H1 (cell line): ENCODE results near the gene MAP3K14. TPM values are rescaled to one million over a fixed set of nuclear protein-coding genes. Genes with fewer than 3 reads are reported as not detected.

Source experiments
- CTCF ChIA-PET: fragments of 300-600 bp; sonication (Branson Sonifier 250); formaldehyde crosslinking; loops from one replicate; lab custom pipeline; 2021; ENCODE audit not compliant: partially characterized antibody; lab: Charles Lee
- POLR2A ChIA-PET: fragments of 300-600 bp; sonication (Branson Sonifier 250); formaldehyde crosslinking; loops from one replicate; lab custom pipeline; 2021; ENCODE audit warnings: inconsistent platforms; ENCODE audit not compliant: partially characterized antibody; lab: Charles Lee
- DNase-seq, 2 experiments: peaks; one replicate each; pipeline versions ENCODE4 v3.0.0 to v3.0.0-alpha.2; 2010 to 2022; ENCODE audit warnings: low spot score in 2 of 2, low read depth in 1 of 2, mixed read lengths in 1 of 2
- FAIRE-seq: peaks from 2 replicates; lab custom pipeline; 2011; peaks lifted over from hg19 to GRCh38; lab: Jason Lieb, UNC
- H2AFZ ChIP-seq: 2 replicates; pipeline ENCODE4 v1.8.1; 2012; ENCODE audit warnings: low read length, inconsistent platforms
- H2AK5ac ChIP-seq: 2 replicates; pipeline ENCODE4 v1.6.1; 2013; ENCODE audit warnings: low read depth, low read length
- H2BK120ac ChIP-seq: replicated peaks from 2 replicates; pipeline ENCODE3; 2013; ENCODE audit warnings: low read depth, low read length, inconsistent platforms
- H2BK12ac ChIP-seq: 2 replicates; pipeline ENCODE4 v1.6.1; 2013; ENCODE audit warnings: low read depth, low read length
- H2BK15ac ChIP-seq: 2 replicates; pipeline ENCODE4 v1.6.1; 2013; ENCODE audit warnings: low read length
- H2BK20ac ChIP-seq: 2 replicates; pipeline ENCODE4 v1.6.1; 2013; ENCODE audit warnings: low read length
- H2BK5ac ChIP-seq: 2 replicates; pipeline ENCODE4 v1.6.1; 2013; ENCODE audit warnings: low read depth, low read length
- H3K14ac ChIP-seq: 2 replicates; pipeline ENCODE4 v1.6.1; 2013; ENCODE audit warnings: inconsistent platforms; ENCODE audit not compliant: insufficient read length
- H3K18ac ChIP-seq: 2 replicates; pipeline ENCODE4 v1.6.1; 2013; ENCODE audit warnings: low read length; ENCODE audit errors: extremely low read depth
- H3K23ac ChIP-seq: 2 replicates; pipeline ENCODE4 v1.6.1; 2013; ENCODE audit warnings: inconsistent platforms; ENCODE audit not compliant: insufficient read length
- H3K23me2 ChIP-seq: 2 replicates; pipeline ENCODE4 v1.6.1; 2013; ENCODE audit warnings: low read depth, low read length
- H3K27ac ChIP-seq: 2 replicates; pipeline ENCODE4 v1.6.1; 2011; ENCODE audit warnings: low read depth, low read length, inconsistent platforms
- H3K27me3 ChIP-seq, 4 experiments: replicated peaks in 1 of 4; 1 replicate in 1 of 4; 2 replicates in 3 of 4; pipeline versions ENCODE4 v1.6.1 to v1.8.1; 2011 to 2013; ENCODE audit warnings: low read length in 3 of 4, mild to moderate bottlenecking in 3 of 4, inconsistent platforms in 2 of 4, mixed read lengths in 2 of 4, moderate library complexity in 1 of 4; ENCODE audit not compliant: control insufficient read depth in 3 of 4, insufficient read depth in 3 of 4; ENCODE audit errors: extremely low read depth in 1 of 4
- H3K36me3 ChIP-seq, 4 experiments: 2 replicates each; pipeline versions ENCODE4 v1.6.1 to v1.8.1; 2011 to 2013; ENCODE audit warnings: mild to moderate bottlenecking in 4 of 4, low read length in 3 of 4, moderate library complexity in 2 of 4, control low read depth in 1 of 4, inconsistent platforms in 1 of 4; ENCODE audit not compliant: insufficient read depth in 4 of 4, control insufficient read depth in 2 of 4
- H3K4ac ChIP-seq: replicated peaks from 2 replicates; pipeline ENCODE3; 2013; ENCODE audit warnings: low read length, low read depth, mixed read lengths, inconsistent platforms; ENCODE audit not compliant: insufficient read length
- H3K4me1 ChIP-seq, 4 experiments: replicated peaks in 1 of 4; 1 replicate in 1 of 4; 2 replicates in 3 of 4; pipeline versions ENCODE4 v1.6.1 to v1.8.1; 2011 to 2013; ENCODE audit warnings: low read length in 3 of 4, inconsistent platforms in 2 of 4, mixed read lengths in 1 of 4; ENCODE audit not compliant: insufficient read depth in 4 of 4, control insufficient read depth in 3 of 4
- H3K4me2 ChIP-seq, 2 experiments: 2 replicates each; pipeline versions ENCODE4 v1.6.1 to v1.8.1; 2011 to 2013; ENCODE audit warnings: low read depth in 2 of 2, low read length in 2 of 2, control low read depth in 1 of 2, inconsistent platforms in 1 of 2, mild to moderate bottlenecking in 1 of 2; ENCODE audit not compliant: insufficient read depth in 1 of 2
- H3K4me3 ChIP-seq, 4 experiments: fragments of 200-600, 300-600 bp in 1 of 4; sonication (generic), shearing (Covaris generic), sonication (Bioruptor Twin) in 1 of 4; 2 replicates each; pipeline versions ENCODE4 v1.5.1 to v1.8.1; 2011 to 2016; ENCODE audit warnings: low read length in 4 of 4, low read depth in 3 of 4, control low read depth in 2 of 4, inconsistent platforms in 2 of 4, mild to moderate bottlenecking in 2 of 4, mixed read lengths in 1 of 4, moderate library complexity in 1 of 4; ENCODE audit not compliant: insufficient read depth in 2 of 4; ENCODE audit errors: extremely low read depth in 1 of 4
- H3K56ac ChIP-seq: replicated peaks from 2 replicates; pipeline ENCODE3; 2013; ENCODE audit warnings: low read depth, mild to moderate bottlenecking, mixed read lengths, low read length, inconsistent platforms; ENCODE audit not compliant: insufficient read length
- H3K79me1 ChIP-seq: 2 replicates; pipeline ENCODE4 v1.6.1; 2013; ENCODE audit warnings: low read depth, low read length, control low read depth
- H3K79me2 ChIP-seq, 2 experiments: 2 replicates each; pipeline versions ENCODE4 v1.6.1 to v1.8.1; 2012 to 2013; ENCODE audit warnings: low read length in 2 of 2, mild to moderate bottlenecking in 2 of 2, inconsistent platforms in 1 of 2; ENCODE audit not compliant: insufficient read depth in 2 of 2, control insufficient read depth in 1 of 2
- H3K9ac ChIP-seq, 4 experiments: replicated peaks in 1 of 4; 1 replicate in 1 of 4; 2 replicates in 3 of 4; pipeline versions ENCODE4 v1.6.1 to v1.8.1; 2011 to 2013; ENCODE audit warnings: low read depth in 3 of 4, low read length in 3 of 4, control low read depth in 2 of 4, mild to moderate bottlenecking in 2 of 4, moderate library complexity in 2 of 4, inconsistent platforms in 1 of 4; ENCODE audit errors: extremely low read depth in 1 of 4
- H3K9me3 ChIP-seq, 2 experiments: 2 replicates each; pipeline versions ENCODE4 v1.6.1 to v1.8.1; 2012 to 2013; ENCODE audit warnings: mild to moderate bottlenecking in 2 of 2, moderate library complexity in 2 of 2, control low read depth in 1 of 2, inconsistent platforms in 1 of 2, low read depth in 1 of 2, low read length in 1 of 2, mixed read lengths in 1 of 2; ENCODE audit not compliant: insufficient read depth in 2 of 2
- H4K20me1 ChIP-seq, 2 experiments: replicated peaks in 1 of 2; 2 replicates each; pipeline versions ENCODE3 to v1.8.1; 2011 to 2013; ENCODE audit warnings: inconsistent platforms in 2 of 2, low read length in 2 of 2, mild to moderate bottlenecking in 1 of 2; ENCODE audit not compliant: insufficient read depth in 2 of 2, control insufficient read depth in 1 of 2
- H4K5ac ChIP-seq: 2 replicates; pipeline ENCODE4 v1.6.1; 2013; ENCODE audit warnings: low read length, low read depth, mixed read lengths, inconsistent platforms; ENCODE audit not compliant: insufficient read length
- H4K8ac ChIP-seq: 2 replicates; pipeline ENCODE4 v1.8.0; 2013; ENCODE audit warnings: mild to moderate bottlenecking, moderate library complexity, low read length, inconsistent platforms; ENCODE audit not compliant: insufficient read depth; ENCODE audit errors: extremely low read depth
- H4K91ac ChIP-seq: replicated peaks from 2 replicates; pipeline ENCODE3; 2013; ENCODE audit warnings: low read length, mixed read lengths, inconsistent platforms; ENCODE audit not compliant: insufficient read length
- BCL11A ChIP-seq, 2 experiments: IDR thresholded peaks; one replicate each; pipeline ENCODE4 v1.6.1; 2011; ENCODE audit warnings: low read depth in 2 of 2, low read length in 2 of 2, mild to moderate bottlenecking in 2 of 2
- CBX8 ChIP-seq: fragments of 300-800, 300-1000 bp; sonication (generic); IDR thresholded peaks from 2 replicates; pipeline ENCODE4 v1.7.1; 2016; ENCODE audit warnings: low read depth, low read length, borderline replicate concordance
- CEBPB ChIP-seq: IDR thresholded peaks from 2 replicates; pipeline ENCODE4 v1.6.1; 2012; ENCODE audit warnings: low read depth, low read length
- CHD2 ChIP-seq: IDR thresholded peaks from 2 replicates; pipeline ENCODE4 v1.6.1; 2012; ENCODE audit warnings: low read length, improper control_type of control experiment
- HDAC2 ChIP-seq, 2 experiments: fragments of 300-600 bp in 1 of 2; sonication (generic) in 1 of 2; IDR thresholded peaks; 2 replicates each; pipeline ENCODE4 v1.6.1; 2011 to 2012; ENCODE audit warnings: low read depth in 2 of 2, low read length in 2 of 2, mild to moderate bottlenecking in 2 of 2, moderate library complexity in 2 of 2, borderline replicate concordance in 1 of 2, inconsistent platforms in 1 of 2
- JUND ChIP-seq: IDR thresholded peaks from 2 replicates; pipeline ENCODE4 v1.6.1; 2011; ENCODE audit warnings: mild to moderate bottlenecking, improper control_type of control experiment, low read length
- RBBP5 ChIP-seq: IDR thresholded peaks from 2 replicates; pipeline ENCODE4 v1.7.1; 2012; ENCODE audit warnings: low read depth, mild to moderate bottlenecking, inconsistent platforms, low read length, moderate library complexity, borderline replicate concordance
- SIN3A ChIP-seq, 2 experiments: IDR thresholded peaks in 1 of 2; conservative IDR thresholded peaks in 1 of 2; 2 replicates each; pipeline ENCODE4 v1.6.1; 2011 to 2012; ENCODE audit warnings: low read length in 2 of 2, improper control_type of control experiment in 1 of 2, low read depth in 1 of 2, mild to moderate bottlenecking in 1 of 2
- SIRT6 ChIP-seq: IDR thresholded peaks from one replicate; pipeline ENCODE4 v1.7.1; 2012; ENCODE audit warnings: low read length, inconsistent platforms
- SP1 ChIP-seq: IDR thresholded peaks from 2 replicates; pipeline ENCODE4 v1.6.1; 2011; ENCODE audit warnings: low read depth, low read length
- TAF1 ChIP-seq: IDR thresholded peaks from 2 replicates; pipeline ENCODE4 v1.6.1; 2011; ENCODE audit warnings: mild to moderate bottlenecking, low read depth, low read length
- TCF12 ChIP-seq: IDR thresholded peaks from 2 replicates; pipeline ENCODE4 v1.6.1; 2011; ENCODE audit warnings: low read depth, mild to moderate bottlenecking, low read length
- WGBS, 2 experiments: shearing (Covaris generic) in 1 of 2; methylation state at CpG; one replicate each; pipeline versions ENCODE4 v1.1.6 to v1.1.7; 2013 to 2015; ENCODE audit warnings: low lambda C conversion rate in 2 of 2, mixed read lengths in 2 of 2, inconsistent platforms in 1 of 2, low coverage in 1 of 2, missing lambda C conversion rate in 1 of 2; ENCODE audit not compliant: insufficient replicate concordance in 2 of 2, insufficient coverage in 1 of 2, insufficient read length in 1 of 2; ENCODE audit errors: extremely low coverage in 1 of 2, missing lambda C conversion rate in 1 of 2; 5-methylcytosine and 5-hydroxymethylcytosine counted together
- polyA plus RNA-seq, 7 experiments: library from polyadenylated mRNA; depleted of rRNA in 3 of 7; stranded (reverse) in 5 of 7; unstranded in 2 of 7; fragments of >200 nt in 5 of 7; fragments of 200-250 nt in 2 of 7; gene quantifications; 1 replicate in 5 of 7; 2 replicates in 1 of 7; 4 replicates in 1 of 7; pipeline versions ENCODE4 v1.2.1 to v1.2.3, GENCODE V29; 2011 to 2013; ENCODE audit warnings: missing spikeins in 2 of 7, mixed read lengths in 2 of 7
- total RNA-seq: library from RNA; stranded (reverse); fragmentation: NEBNext Ultra II Directional; extraction: Animal tissue kit (Norgen Biotek cat#: 25700); gene quantifications from 2 replicates; pipeline ENCODE4 v1.2.1, GENCODE V29; 2021

MAP3K14 gene
- total and polyA plus RNA-seq, 2 of the 8 experiments (the other 6 are each of a cell fraction or from before 2014, with no cell fraction given): 5.2 to 6.1 TPM

DNA sequence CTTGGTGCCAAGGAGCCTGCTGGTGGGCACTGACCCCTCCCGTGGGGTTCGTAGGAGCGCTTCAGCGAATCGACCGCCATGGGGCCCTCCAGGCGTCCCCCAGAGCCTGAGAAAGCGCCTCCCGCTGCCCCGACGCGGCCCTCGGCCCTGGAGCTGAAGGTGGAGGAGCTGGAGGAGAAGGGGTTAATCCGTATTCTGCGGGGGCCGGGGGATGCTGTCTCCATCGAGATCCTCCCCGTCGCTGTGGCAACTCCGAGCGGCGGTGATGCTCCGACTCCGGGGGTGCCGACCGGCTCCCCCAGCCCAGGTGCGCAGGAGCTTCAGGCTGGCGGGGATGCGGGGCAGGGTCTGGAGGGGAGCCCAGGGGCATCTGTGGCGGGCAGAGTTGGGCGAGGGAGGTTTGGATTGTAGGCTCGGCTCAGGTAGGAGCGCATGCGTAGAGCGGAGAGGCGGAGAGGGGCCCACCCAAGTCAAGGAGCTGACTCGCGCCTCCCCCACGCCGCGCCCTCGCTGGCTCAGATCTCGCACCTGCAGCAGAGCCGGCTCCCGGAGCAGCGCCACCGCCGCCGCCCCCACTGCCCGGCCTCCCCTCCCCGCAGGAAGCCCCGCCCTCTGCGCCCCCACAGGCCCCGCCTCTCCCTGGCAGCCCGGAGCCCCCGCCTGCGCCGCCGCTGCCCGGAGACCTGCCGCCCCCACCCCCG lies 75.3 kb downstream of the MAP3K14 start:
- H3K4me3 ChIP-seq: peak overlapping the region; percentile 54 to 73 (median 60)
- H3K4me2 ChIP-seq: peak overlapping the region; percentile 77 to 85
- H3K27me3 ChIP-seq: peaks cover 0 to 25% (median 18%) of the 10 kb centered on the region in 4 experiments; a peak in 6 of 7 replicates
- no peaks in the 10 kb centered on the region for H3K79me2 ChIP-seq
- H2AK5ac ChIP-seq: no peak overlapping the region
- no peak overlapping the region; the same call in 1 of the 2 replicates for H3K18ac ChIP-seq
- H3K79me1 ChIP-seq: no peaks in the 10 kb centered on the region
- peak overlapping the region; percentile 25 for H4K5ac ChIP-seq
- peak overlapping the region; percentile 65 for H3K4ac ChIP-seq
- no peak overlapping the region for H2BK5ac ChIP-seq
- FAIRE-seq (no peak), DNase-seq (peak in 1 of 2 experiments; percentile 84)
- H3K14ac ChIP-seq: no peak overlapping the region
- ChIA-PET CTCF (interaction anchor here (0.9 to 22.1 kb wide), 10 partner anchors 6 to 186 kb away, joined by 3 to 362 read pairs (median 5); no protein-coding TSS in a partner anchor), POLR2A (interaction anchor here (0.8 to 4.5 kb wide), 9 partner anchors 10 to 130 kb away, joined by 3 to 24 read pairs (median 3); partner anchors contain the start of gene HEXIM1)
- H3K9ac ChIP-seq: no peak overlapping the region; a peak in 1 of 7 replicates
- H4K91ac ChIP-seq: no peak overlapping the region
- H2AFZ ChIP-seq: no peak overlapping the region
- H3K4me1 ChIP-seq: peaks cover 0 to 18% (median 13%) of the 10 kb centered on the region in 4 experiments; a peak in 6 of 7 replicates
- peak overlapping the region; percentile 11 for H3K56ac ChIP-seq
- WGBS, 2 experiments: 0% methylated on average over 32 of the region's 62 CpGs; no CpG with 5 or more reads in 1 of the 2 experiments
- H2BK20ac ChIP-seq: no peak overlapping the region
- H3K23ac ChIP-seq: no peak overlapping the region
- no peak overlapping the region for H3K27ac ChIP-seq
- no peaks in the 10 kb centered on the region for H3K36me3 ChIP-seq
- H2BK12ac ChIP-seq: no peak overlapping the region
- peaks cover 1 to 3% of the 10 kb centered on the region in 2 experiments for H4K20me1 ChIP-seq
- no peak overlapping the region for H2BK120ac ChIP-seq
- H3K23me2 ChIP-seq: peaks cover 14% of the 10 kb centered on the region; the same call in 1 of the 2 replicates
- H2BK15ac ChIP-seq: no peak overlapping the region
- no peaks in the 10 kb centered on the region for H3K9me3 ChIP-seq
- H4K8ac ChIP-seq: peak overlapping the region; percentile 72; the same call in 1 of the 2 replicates
- no peak for TF ChIP-seq RBBP5
- no peak for TF ChIP-seq SIRT6
- no peak for TF ChIP-seq TCF12
- TF ChIP-seq CHD2: no peak
- TF ChIP-seq BCL11A (IDR thresholded peaks at IDR 0.05; ENCODE audit: low read depth in 2 of 2, low read length in 2 of 2): no peak
- TF ChIP-seq CBX8: no peak
- TF ChIP-seq SIN3A (conservative IDR thresholded peaks at IDR 0.05 in 1 of 2, IDR thresholded peaks at IDR 0.05 in 1 of 2; ENCODE audit: low read depth in 1 of 2, low read length in 2 of 2): 0 out of 4 replicates have a peak, but pooled peaks have one; percentile 37 to 75
- no peak for TF ChIP-seq JUND
- no peak for TF ChIP-seq HDAC2 (IDR thresholded peaks at IDR 0.05; ENCODE audit: borderline replicate concordance in 1 of 2, low read depth in 2 of 2, low read length in 2 of 2)
- no peak for TF ChIP-seq CEBPB
- TF ChIP-seq TAF1: no peak
- TF ChIP-seq SP1: no peak
